ENCODE data around the gene MRGPRF. TPM values are rescaled to one million over a fixed set of nuclear protein-coding genes. Genes with fewer than 3 reads are reported as not detected.
"Not testable (repeated sequence)": the region's sequence is repeated elsewhere in the genome, so short reads cannot be mapped to it uniquely, and the experiment has no call there.

Gene MRGPRF
- total RNA-seq, 1 donor from 2014 or later, result 1.2 TPM

DNA sequence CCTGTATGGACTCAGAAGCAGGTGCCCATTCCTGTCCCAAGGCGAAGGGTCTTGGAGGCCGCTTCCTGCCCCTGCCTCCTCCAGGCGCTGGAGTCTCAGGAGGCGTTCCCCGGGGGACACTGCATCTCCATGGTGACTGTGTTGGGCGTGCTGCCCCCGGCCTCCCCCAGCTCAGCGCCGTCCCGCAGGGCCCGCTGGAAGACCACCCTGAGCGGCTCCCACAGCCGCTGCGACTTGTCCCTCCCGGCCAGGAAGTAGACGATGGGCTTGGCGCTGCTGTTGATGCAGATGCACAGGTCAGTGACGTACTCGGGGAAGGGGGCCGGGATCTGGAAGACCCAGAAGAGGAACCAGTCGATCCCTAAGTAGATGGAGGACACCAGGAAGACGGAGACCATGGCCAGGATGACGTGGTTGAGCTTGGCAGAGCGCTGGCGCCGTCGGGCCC, 7.8 kb downstream of the MRGPRF start:
- DNase-seq (ENCODE audit: low spot score in 2 of 2) (no peak), FAIRE-seq (no peak)

DNA sequence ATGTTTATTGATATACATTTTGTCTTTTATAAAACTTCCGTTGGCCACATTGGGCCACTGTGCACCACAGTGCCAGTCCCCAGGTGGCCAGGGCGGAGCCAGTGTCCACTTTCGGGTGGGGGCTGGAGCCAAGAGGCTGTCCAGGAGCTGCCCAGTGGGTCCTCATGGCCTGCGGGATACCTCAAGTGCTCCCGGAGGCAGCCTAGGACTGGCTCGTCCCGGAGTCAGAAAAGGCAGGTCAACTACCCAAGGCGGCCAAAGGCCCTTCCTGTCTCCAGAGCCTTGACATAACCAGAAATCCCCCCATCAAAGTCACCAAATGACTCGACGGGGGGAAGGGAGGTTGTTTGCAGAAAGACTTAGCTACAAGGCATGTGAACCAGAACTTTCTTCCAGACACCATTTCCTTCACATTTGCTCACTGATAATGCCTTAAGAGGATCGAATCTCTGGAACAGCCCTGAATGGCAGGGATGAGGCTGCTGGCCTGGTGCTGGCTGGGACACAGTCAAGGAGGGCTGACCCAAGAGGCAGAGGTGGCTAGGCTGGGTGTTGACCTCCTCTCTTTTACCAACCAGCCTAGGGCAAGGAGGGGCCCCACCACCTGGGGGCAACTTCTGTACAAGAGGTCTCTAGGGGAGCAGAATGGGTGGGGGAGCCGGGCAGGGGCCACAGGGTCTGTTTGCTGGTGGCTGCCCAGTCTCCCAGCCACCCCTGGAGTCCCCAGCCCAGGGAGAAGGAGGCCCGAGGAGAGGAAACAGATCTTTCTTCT, 8.4 kb downstream of the MRGPRF start:
- FAIRE-seq, result no peak

DNA sequence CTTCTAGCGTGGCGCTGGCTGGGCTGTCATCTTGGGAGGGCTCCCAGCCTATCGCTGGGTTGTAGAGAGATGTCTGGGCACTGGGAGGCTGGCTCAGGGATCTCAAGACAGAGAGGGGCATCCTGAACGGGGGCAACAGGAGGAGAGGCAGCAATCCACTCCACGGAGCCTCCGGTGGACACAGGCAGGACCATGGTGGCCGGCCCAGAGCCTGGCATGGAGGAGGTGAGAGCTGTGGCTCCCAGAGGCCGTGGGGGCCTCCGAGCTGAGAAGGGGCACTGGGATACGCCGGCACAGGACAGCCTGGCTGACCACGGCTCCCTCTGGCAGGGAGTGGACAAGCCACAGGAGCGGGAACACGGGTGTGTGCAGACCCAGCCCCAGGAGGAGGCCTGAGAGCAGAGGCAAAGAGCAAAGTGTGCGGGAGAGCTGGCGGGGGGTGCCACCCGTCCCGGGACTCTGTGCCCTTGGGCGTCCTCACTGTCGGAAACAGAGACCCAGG, 9.1 kb downstream of the MRGPRF start:
- FAIRE-seq, result no peak

More for the DNA sequence above, 8.4 kb downstream of the MRGPRF start:
- no peak for DNase-seq (ENCODE audit: low spot score in 2 of 2)

DNA sequence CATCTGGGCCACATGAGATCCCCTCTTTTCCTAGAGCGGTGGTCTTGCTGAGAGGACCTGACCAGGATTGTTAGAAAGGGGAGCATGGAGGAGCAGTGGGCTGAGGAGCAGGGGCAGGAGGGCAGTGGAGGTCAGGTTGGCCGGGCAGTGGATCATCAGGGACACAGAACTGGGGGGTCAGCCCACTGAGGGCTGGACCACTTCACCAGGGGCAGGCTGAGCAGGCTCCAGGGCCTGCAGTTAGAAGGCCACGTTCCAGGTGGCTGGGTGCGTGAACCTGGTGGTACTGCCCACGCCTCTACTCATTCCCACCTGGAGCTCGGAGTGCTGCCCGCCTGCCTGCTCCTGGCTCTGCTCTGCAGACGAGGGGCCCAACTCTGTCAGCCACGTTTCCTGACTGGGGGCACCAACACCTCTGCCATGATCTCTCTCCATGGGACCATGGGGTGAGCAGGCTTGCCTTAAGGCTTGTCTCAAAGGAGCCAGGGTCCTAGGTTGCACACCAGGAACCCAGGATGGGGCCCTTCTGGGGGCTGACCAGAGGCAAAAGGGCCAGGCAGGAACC, 9.7 kb downstream of the MRGPRF start:
- DNase-seq (ENCODE audit: low spot score in 2 of 2), result no peak
- no peak for FAIRE-seq

More for the DNA sequence above, 9.1 kb downstream of the MRGPRF start:
- no peak for DNase-seq (ENCODE audit: low spot score in 2 of 2)

DNA sequence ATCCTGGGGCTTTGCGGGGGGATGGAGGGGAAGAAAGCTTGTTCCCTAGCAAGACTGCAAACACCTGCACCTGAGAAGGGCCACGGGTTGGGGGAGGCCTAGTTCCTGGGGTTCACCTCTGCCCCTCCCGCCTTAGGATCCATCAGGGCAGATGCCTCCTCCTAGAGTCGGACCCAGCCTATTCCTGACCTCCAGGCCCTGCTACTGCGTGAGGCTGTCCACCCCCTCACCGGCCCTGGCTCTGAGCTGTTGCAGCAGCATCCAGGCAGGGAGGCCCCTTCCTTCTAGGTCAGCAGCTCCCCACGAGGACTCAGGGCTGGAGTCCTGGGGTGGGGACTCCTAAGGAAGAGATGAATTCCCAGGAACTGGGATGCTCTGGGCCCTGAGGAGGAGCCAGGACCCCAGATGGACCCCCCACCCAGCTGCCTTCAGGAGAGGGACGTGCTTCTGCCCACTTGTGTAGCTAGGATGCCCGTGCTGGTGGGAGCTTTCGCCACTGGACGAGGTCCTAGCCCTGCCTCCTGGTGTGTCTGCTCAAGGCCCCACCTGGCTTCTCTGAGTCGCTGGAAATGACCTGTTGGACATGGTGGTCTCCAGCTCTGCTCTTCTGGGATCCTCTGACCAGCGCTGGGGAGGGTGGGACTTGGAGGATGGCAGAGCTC, 10.3 kb downstream of the MRGPRF start:
- FAIRE-seq, result no peak
- DNase-seq (ENCODE audit: low spot score in 2 of 2), result no peak

DNA sequence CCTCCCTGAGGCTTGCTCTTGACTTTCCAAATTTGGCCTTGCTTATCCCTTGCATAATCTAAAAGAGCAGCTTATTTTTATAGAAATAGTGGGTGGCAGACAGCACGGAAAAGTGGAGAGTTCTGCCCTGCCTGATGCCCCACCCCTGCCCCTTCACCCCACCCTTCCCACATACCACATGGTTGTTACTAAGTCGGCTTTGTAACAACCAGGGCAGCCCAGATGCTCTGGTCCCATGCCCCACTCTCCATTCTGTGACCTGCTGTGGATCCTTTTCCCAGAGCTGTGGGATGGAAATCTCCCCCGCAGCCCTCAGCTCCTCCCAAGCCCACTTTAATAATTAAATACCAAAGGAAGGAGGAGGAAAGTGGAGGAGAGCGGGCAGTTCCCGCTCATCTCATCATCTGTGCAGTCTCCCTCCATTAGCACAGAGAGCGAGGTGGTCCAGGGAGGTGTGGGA, 10.9 kb downstream of the MRGPRF start:
- DNase-seq (ENCODE audit: low spot score in 2 of 2) (no peak), FAIRE-seq (no peak)

DNA sequence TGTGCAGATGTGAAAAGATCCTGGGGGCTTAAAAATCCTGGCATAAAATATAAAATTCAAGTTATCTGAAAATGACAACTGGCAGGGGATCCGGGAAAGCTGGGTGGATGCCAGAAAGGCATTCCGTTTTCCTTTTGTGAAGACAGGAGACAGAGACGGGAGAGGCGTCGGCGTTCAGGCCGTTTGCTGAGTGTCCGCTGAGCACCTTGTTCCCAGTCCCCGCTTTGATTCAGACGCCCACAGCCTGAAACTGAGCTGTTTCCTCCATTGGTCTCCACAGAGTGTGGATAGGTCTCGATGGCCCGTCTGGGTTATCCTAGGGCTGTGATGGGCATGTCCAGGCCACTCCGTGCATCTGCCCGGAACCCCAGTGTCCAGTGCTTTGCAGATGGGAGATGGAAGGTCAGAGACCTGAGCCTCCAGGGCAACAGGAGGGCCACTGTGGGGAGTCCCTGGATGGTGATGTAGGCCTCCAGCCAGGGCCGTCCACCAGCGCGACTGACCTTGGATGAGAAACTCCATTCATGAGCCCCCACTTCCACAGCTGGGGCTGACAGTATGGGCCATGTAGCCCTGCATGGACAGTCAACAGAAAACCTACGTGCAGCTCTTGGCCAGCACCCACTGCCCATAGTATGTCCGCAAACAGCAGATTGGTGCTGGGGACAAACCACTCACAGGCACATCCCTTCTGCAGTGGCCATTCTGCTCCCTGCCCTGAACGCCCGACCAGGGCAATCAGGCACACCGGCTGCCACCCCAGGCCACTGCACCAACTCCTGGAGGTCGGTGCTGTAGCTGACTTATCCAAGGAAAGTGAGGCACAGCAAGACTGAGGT, 11.6 kb downstream of the MRGPRF start:
- no peak for DNase-seq (ENCODE audit: low spot score in 2 of 2)
- FAIRE-seq, result no peak

DNA sequence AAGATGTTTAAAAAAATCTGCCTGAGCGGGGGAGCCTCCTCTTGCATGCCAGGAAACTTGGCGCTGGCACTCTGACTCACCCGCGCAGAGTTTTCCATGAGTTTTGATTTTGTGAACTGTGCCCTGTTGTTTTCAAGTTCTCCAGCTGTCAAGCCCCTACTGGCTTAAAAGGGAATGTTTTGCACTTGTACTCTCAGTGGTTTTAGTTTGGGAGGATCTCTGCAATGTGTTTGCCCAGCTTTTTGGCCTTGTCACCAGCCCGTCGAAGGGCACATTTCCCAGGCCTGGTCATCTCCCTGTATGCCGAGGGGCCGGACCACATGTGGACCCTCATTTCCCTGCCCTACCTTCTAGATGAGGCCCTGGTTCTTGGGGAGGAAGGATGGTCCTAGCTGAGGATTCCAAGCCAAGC, 12.2 kb downstream of the MRGPRF start:
- FAIRE-seq (no peak), DNase-seq (ENCODE audit: low spot score in 2 of 2) (peak in 1 of 2 donors; percentile 47)

DNA sequence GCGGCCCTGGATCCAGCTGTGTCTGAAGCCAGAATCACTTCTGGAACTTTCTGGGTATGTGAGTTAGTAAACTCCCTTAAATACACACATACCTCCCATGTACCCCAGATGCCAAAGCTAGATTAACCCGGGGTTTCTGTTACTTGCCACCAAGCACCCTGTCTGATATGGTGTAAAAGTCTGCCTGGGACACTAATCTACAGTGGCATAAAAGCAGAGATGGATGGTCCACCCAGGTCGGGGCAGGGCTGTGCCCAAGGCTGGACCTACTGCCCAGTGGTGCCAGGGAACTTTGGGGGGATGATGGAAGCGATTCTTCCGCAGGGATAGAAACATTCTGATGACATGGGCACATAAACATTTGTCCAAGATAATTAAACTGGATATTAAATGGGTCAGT, 12.7 kb downstream of the MRGPRF start:
- DNase-seq (ENCODE audit: low spot score in 2 of 2) (no peak), FAIRE-seq (no peak)

DNA sequence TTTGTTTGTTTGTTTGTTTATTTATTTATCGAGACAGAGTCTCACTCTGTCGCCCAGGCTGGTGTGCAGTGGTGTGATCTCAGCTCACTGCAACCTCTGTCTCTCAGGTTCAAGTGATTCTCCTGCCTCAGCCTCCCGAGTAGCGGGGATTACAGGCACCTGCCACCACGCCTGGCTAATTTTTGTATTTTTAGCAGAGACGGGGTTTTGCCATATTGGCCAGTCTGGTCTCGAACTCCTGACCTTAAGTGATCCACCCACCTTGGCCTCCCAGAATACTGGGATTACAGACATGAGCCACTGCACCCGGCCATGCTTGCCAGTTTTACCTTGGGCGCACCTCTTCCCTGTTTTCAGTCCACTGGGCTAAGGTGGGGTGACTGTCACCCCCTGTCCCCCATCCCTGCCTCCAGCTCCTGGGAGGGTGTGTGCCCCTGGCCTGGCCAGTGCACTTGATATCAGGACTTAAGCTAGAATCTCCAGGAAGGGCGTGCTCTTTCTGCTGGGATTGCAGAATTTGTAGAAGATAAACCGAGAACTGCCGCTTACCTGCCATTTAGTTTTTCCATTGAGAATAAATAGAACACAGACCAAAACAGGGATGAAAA, 13.2 kb downstream of the MRGPRF start:
- not testable (repeated sequence) for FAIRE-seq; DNase-seq (ENCODE audit: low spot score in 2 of 2)

DNA sequence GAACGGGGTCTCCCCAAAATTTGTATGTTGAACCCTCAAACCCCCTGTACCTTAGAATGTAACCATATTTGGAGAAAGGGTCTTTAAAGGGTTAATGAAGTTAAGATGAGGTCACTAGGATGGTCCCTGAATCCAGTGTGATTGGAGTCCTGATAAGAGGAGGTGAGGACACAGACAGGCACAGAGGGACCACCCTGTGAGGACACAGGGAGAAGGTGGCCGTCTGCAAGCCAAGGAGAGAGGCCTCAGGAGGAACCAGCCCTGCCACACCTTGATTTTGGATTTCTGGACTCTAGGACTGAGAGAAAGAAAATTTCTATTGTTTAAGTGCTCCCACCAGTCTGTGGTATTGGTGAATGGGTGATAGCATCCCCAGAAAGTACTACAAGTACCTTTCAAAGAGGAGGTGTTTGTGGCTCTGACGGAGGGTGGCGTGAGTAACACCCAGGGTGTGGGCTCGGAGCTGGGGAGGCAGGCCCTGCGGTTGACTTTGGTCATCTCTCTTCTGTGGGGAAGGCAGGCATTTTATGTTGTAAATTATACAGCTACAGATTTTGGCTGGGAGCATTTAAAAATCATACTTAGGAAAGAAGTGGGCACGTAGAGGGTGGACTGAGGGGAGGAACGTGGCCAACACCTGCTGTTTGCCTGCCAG, 13.8 kb downstream of the MRGPRF start:
- no peak for FAIRE-seq
- DNase-seq (ENCODE audit: low spot score in 2 of 2), result no peak

DNA sequence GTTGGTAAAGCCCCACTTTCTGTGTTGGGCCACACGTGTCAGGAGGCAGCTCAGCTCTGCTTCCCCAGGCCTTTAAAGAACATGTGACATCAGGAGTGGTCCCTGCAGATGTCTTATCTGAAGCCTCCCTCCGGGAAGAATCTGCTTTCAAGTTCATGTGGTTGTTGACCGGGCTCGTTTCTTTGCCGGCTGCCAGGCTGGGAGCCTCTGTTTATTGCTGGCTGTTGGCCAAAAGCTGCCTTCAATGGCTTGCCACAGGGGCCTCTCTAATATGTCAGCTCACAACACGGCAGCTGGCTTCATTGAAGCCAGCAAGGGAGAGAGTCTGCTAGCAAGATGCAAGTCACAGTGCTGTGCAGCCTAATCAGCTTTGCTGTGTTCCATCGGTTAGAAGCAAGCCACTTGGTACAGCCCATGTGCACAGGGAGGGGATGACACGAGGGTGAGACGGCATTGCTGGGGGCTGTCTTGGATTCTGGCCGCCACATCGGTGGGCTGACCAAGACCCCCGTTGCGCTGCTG, 14.6 kb downstream of the MRGPRF start:
- no peak for DNase-seq (ENCODE audit: low spot score in 2 of 2)
- no peak for FAIRE-seq

DNA sequence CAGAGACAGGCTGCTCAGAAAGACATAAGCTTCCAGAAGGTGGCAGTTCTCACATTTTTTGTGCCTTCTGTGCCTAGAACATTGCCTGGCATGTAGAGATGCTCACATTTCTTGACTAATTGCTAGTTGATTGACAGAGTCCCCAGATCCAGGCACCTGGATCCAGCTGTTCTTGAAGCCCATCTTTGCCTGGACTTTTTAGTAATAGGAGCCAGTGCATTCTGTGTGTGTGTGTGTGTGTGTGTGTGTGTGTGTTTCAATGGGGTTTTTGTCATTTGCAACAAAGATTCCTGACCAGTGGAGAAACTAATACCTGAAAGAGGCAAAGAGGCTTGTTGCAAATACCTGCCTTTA, 15.1 kb downstream of the MRGPRF start:
- FAIRE-seq, result no peak

DNA sequence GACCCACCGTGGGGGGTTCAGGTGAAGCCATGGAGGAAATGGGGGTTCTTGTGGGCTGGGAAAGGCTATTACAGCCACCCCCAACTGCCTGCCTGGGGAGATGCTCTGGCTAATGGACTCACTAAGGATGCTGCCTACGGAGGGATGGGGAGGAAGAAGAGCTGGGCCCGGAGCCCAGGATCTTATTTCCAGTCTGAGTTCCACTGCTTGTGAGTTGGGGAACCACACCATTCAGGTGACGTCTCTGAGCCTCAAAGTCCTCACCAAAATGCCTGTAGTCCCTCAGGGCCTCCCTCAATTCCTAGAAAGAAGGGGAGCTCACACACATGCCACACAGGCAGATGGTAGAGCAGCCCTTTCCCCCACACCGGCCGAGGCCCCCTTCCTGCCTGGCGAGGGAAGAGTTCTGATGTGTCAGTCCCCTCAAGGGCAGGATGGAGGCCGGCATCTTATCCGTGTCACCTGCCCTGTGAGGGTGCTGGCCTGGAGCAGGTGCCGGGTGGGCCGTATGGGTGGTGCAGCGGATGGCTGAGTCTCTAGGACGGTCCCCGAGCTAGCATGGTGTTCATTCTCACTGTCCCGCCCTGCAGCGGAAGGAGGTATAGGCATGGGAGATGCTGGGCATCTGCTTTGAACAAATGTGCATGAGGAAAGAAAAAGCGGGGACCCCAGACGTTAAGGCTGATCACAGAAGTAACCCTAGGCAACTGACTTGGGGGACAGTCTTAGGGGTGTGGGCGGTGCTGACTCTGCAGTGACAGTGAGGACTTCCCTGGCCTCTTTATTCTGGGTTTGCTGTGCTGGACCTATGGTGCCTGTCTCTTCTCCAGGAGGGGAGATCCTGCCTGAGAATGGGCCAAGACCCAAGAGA, 15.7 kb downstream of the MRGPRF start:
- DNase-seq (ENCODE audit: low spot score in 2 of 2), result no peak
- no peak for FAIRE-seq

More for the DNA sequence above, 15.1 kb downstream of the MRGPRF start:
- no peak for DNase-seq (ENCODE audit: low spot score in 2 of 2)

DNA sequence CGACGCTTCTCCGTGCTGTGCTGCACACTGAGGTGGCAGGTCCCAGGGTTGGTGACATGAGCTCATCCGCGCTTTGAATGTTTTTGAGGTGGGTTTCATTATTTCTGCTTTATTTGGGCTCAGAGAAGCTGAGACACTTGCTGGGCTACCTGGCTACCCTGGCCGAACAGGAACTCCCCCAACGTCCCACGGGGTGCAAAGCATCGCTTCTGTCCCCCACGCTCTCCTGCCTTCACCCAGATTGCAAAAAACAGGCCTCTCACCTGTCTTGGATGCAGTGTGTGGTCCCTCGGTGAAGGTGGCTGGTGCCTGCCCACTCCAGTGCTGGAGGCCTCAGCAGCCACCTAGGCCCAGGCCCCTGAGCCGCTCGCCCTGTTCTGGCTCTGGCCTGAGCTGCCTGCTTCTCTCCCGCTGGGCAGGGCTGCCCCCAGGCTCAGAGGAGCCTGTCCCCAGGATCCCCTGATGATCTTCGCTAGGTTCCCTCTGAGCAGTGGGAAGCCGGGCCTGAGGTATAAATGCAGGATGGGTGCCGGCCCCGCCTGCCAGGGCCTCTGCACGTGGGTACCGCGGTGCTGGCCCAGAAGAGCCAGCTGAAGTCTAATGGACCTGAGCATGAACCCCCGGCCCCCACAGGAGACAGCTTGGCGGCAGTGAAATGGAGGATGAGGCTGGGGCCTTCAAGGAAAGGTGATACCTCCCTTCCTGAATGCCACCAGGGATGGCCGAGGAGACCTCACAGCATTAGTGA, 16.5 kb downstream of the MRGPRF start:
- FAIRE-seq, result no peak

DNA sequence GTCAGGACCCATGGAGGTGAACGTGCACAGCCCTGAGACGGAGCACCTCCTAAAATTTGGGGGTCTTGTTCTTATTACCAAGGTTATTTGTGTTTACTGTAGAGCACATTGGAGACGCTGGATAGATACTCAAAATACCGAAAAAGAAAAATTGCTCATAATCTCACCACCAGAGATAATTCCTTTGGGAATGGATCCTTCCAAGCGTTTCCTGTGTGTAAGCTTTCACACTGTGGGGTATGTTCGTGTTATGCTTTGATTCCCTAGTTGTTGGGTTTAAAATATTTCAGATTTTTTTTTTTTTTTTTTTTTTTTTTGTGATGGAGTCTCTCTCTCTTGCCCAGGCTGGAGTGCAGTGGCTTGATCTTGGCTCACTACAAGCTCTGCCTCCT, 18.2 kb downstream of the MRGPRF start:
- FAIRE-seq, result no peak
- no peak for DNase-seq (ENCODE audit: low spot score in 2 of 2)

More for the DNA sequence above, 16.5 kb downstream of the MRGPRF start:
- no peak for DNase-seq (ENCODE audit: low spot score in 2 of 2)

DNA sequence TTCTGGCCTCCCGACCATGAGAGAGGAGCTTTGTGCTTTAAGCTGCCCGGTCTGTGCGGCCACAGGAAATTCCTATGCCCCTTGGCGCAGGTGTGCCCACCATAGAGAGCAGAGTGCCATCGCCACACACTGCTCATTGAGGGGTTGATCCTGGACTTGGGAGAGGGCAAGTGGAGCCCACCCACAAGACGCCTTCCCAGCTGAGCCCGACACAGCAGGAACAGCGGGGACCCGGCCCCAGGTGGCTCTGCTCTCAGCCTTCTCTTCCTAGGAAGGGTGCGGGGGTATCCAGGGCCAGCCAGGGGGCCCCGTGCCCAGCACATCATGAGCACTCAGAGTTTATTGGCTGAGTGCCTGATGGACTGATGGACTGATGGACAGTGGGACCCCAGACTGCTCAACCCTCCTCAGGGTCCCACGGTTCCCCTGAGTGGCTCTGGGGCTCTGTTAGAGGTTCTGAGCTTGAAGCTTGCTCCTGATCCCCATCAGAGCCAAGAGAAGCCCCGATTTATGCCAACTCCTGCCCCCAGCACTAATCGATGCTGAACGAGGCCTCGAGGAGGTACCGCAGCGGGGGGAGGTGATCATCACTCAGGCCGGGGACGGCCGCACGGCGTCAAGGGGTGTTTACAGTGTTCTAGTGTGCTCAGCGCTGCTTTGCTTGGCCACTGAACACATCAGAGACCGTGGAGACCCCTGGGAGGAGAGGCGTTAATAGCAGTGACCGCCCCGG, 18.7 kb downstream of the MRGPRF start:
- FAIRE-seq (no peak), DNase-seq (ENCODE audit: low spot score in 2 of 2) (no peak)
